ENCODE results near the gene DNAJB11. TPM values are rescaled to one million over a fixed set of nuclear protein-coding genes. Genes with fewer than 3 reads are reported as not detected.

DNAJB11 gene
- total and polyA plus RNA-seq, 2 experiments from 2014 or later = 72.6 to 85.6 TPM

DNA sequence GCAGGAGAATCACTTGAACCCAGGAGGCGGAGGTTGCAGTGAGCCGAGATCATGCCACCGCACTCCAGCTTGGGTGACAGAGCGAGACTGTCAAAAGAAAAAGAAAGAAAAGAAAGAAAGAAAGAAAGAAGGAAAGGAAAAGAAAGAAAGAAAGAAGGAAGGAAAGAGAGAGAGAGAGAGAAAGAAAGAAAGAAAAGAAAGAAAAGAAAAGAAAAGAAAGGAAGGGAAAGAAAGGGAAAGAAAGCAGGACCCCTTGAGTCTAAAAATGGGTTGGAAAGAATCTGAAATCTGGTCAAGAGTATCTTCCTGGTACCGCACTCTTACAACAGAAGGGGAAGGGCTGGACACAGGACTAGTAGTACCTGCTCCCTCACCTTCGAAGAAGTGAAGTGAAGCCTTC lies 45.9 kb upstream of the DNAJB11 start (continued):
- TF ChIP-seq, protein P1, sequence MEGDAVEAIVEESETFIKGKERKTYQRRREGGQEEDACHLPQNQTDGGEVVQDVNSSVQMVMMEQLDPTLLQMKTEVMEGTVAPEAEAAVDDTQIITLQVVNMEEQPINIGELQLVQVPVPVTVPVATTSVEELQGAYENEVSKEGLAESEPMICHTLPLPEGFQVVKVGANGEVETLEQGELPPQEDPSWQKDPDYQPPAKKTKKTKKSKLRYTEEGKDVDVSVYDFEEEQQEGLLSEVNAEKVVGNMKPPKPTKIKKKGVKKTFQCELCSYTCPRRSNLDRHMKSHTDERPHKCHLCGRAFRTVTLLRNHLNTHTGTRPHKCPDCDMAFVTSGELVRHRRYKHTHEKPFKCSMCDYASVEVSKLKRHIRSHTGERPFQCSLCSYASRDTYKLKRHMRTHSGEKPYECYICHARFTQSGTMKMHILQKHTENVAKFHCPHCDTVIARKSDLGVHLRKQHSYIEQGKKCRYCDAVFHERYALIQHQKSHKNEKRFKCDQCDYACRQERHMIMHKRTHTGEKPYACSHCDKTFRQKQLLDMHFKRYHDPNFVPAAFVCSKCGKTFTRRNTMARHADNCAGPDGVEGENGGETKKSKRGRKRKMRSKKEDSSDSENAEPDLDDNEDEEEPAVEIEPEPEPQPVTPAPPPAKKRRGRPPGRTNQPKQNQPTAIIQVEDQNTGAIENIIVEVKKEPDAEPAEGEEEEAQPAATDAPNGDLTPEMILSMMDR (conservative IDR thresholded peaks at IDR 0.05; ENCODE audit: low read depth in 2 of 2) = no peak

GRCh38 chr3:186525369-186526255 lies 44.9 kb upstream of the DNAJB11 start:
- Histone ChIP-seq H3K4me3 (no peak overlapping the region), H4K20me1 (replicated peaks; ENCODE audit: insufficient read depth) (no peaks in the 10 kb centered on the region)
- H3K27me3 Mint-ChIP-seq (ENCODE audit: insufficient read depth, low read depth, poor library complexity) = peaks cover 5% of the 10 kb centered on the region

More at GRCh38 chr3:186525369-186526255, 44.9 kb upstream of the DNAJB11 start:
- Mint-ChIP-seq H3K4me1 (peaks cover 11% of the 10 kb centered on the region), H3K9me3 (no peaks in the 10 kb centered on the region), H3K27ac (no peak overlapping the region), H3K4me3 (no peak overlapping the region), H3K36me3 (ENCODE audit: low read depth) (no peaks in the 10 kb centered on the region)
- ATAC-seq (no peak), DNase-seq (ENCODE audit: low spot score) (no peak)
- no peaks in the 10 kb centered on the region for H3K79me2 ChIP-seq (replicated peaks; ENCODE audit: insufficient read depth)
- H3F3A ChIP-seq (replicated peaks; ENCODE audit: low read depth) = no peaks in the 10 kb centered on the region
- H2AFZ ChIP-seq = no peak overlapping the region
- peaks cover 21% of the 10 kb centered on the region; the same call in 1 of the 2 replicates for H3K4me1 ChIP-seq (ENCODE audit: insufficient read depth)
- no peak overlapping the region for H3K4me2 ChIP-seq
- TF ChIP-seq STAT1 (IDR thresholded peaks at IDR 0.05; ENCODE audit: unreplicated experiment) = no peak
- no peak for TF ChIP-seq CREB1 (CRISPR knock-in tag; IDR thresholded peaks at IDR 0.05; ENCODE audit: low read depth)
- TF ChIP-seq, protein P1 (conservative IDR thresholded peaks at IDR 0.05; ENCODE audit: low read depth in 2 of 2) = no peak
- no peak for TF ChIP-seq ZNF462 (CRISPR knock-in tag; IDR thresholded peaks at IDR 0.05)
- TF ChIP-seq, protein P2, sequence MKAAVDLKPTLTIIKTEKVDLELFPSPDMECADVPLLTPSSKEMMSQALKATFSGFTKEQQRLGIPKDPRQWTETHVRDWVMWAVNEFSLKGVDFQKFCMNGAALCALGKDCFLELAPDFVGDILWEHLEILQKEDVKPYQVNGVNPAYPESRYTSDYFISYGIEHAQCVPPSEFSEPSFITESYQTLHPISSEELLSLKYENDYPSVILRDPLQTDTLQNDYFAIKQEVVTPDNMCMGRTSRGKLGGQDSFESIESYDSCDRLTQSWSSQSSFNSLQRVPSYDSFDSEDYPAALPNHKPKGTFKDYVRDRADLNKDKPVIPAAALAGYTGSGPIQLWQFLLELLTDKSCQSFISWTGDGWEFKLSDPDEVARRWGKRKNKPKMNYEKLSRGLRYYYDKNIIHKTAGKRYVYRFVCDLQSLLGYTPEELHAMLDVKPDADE (IDR thresholded peaks at IDR 0.05) = no peak
- TF ChIP-seq EZH2 (IDR thresholded peaks at IDR 0.05; ENCODE audit: low read depth, unreplicated experiment) = no peak
- no peak for TF ChIP-seq NANOG (IDR thresholded peaks at IDR 0.05; ENCODE audit: borderline replicate concordance)
- TF ChIP-seq EZH2phosphoT487 (IDR thresholded peaks at IDR 0.05; ENCODE audit: unreplicated experiment) = no peak
- TF ChIP-seq ZNF114 (CRISPR knock-in tag; IDR thresholded peaks at IDR 0.05) = no peak
- TF ChIP-seq POLR2AphosphoS5 (IDR thresholded peaks at IDR 0.05; ENCODE audit: low read depth) = no peak
- no peak overlapping the region for H3K27ac ChIP-seq (ENCODE audit: low read depth)
- peaks cover 5% of the 10 kb centered on the region; the same call in 1 of the 2 replicates for H3K9me2 ChIP-seq (ENCODE audit: insufficient read depth)
- H3K27me3 ChIP-seq (ENCODE audit: insufficient read depth) = no peaks in the 10 kb centered on the region
- H3K36me3 ChIP-seq (ENCODE audit: insufficient read depth) = no peaks in the 10 kb centered on the region
